ENCODE data around the gene KLF7.
A peak's percentile ranks its signal among the peaks of the same experiment; 100 is the strongest.
"Not testable (repeated sequence)": the region's sequence is repeated elsewhere in the genome, so short reads cannot be mapped to it uniquely, and the experiment has no call there.

The KLF7 gene

DNA sequence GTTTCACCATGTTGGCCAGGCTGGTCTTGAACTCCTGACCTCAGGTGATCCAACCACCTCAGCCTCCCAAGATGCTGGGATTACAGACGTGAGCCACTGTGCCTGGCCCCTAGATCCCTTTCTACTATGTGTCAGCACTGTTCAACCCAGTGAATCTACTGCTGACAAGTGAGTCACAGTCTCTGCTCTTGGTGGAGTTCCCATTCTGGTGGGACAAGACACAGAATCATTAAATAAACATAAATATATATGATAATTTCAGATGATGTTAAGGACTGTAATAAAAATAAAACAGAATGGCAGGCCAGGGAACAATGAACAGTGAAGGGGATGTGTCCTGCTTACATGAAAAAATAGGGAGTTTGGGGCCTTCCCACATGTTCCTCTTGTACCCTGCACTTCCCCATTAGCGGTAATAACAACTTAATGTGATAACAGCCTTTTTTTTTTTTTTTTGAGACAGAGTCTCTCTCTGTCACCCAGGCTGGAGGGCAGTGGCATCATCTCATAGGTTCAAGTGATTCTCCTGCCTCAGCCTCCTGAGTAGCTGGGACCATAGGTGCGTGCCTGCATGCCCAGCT, 114.3 kb downstream of the KLF7 start:
- no peak for DNase-seq

DNA sequence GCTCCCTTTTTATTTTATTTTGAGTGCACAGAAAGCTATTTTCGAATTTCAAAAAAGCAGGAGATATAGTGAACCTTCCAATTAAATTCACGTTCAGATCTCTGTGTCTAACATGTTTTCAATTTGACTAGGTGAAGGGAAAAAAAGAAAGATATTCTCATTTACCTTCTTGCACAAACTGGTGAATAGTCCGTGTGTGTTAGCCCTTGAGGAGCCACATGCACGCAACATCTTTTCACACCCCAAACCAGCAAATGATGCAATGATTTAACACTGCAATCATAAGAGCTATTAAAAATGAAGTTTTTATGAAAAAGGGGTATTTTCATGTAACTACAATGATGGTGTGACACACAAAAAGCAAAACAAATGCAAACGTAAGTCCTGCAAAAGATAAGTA, 116.6 kb downstream of the KLF7 start:
- no peak for DNase-seq

DNA sequence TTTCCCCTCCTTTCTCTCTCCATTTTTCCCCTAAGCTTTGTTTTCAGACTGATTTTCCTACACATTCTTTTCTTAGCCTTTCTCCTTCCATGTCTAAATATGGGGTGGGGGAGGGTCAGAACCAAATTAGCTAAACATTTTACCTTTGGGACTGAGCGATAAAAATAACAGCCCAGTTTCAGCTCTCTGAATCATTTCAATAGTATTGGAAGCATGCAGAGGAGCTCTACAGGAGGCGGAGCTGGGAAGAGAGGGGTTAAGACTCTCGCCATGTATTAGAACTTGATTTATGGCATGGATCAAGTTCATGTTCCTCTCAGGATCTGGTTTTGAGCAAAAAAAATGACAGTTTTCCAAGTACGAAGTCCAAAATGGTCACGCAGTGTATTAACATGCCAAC, 117.3 kb downstream of the KLF7 start:
- no peak for DNase-seq

DNA sequence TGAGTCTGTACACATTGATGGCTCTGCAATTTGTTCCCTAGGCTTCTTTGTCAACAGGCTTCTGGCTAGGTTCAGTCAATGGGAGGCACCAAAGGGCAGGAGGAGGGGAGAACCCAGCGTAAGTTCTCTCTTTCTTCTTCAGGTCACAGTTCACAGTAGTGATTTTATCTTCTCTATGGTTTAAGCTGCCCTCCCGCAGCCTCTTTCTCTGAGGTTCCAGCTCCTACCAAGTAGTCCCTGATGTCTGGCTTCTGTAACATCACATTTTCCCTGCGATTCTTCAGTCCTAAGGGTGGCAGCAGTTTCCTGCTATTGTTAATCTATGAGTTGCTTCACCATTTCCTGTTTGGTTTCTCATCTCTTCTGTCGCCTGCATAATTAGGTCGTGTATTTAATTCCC, 119.0 kb downstream of the KLF7 start:
- peak; percentile 3 to 21 for DNase-seq

DNA sequence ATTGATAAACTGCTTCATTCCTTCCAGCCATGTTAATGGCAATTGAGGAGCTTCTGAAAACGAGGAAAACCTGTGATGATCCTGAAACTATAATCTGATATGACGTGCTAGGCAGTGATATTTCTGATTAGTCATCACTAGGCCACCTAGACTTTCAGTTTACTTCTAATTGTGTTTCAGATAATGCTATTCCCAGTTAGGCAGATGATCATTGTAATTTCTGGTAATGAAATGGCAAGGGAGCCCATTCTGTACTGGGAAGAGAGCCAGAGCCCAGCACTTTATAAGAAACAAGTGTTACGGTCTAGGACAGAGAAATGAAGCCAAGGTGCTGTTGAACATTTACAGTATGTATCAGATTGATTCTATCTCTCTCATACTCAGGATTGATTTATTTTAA, 120.2 kb downstream of the KLF7 start:
- no peak for DNase-seq

DNA sequence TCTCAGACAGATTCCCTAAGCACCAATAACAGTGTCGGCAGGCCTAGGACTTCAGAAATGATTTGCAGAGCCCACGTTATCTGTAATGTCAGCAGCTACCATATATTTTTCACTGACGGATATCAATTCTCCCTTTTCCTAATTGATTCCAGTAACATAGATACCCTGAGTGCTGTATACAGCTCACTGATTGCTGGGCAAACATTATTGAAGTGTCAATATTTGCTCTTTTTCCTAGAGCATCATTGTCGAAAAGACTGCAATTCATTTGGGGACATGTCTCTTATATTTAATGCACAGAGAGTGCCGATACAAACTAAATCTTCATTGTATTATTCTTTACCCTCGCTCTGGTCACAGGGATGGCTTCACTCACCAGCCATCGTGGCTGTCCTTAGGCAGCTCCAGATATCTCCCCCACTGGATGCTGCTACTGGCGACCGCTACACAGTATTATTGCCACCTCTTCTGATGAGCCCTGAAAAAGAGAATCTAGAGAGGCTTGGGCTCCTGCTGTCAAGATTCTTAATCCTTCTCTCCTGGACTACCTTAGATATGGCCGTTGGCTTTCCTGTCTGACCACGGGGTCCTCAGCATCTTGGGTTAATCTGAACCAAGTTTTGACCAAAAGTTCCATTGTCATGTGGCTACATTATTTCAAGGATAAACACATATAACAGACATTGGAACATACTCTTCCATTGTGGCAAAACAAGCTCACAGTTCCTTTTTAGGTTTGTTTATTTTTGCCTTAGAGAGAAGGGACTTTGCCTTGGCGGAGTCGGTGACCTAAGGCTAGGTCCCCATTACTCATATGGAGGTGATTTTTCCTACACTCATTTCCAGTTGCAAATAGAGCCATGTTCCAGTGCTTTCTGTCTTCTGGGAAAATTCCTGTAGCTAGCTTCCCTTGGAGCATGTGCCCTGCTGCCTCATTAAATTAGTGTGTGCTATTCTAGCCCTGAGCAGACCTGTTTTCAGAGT, 121.1 kb downstream of the KLF7 start:
- DNase-seq = no peak

DNA sequence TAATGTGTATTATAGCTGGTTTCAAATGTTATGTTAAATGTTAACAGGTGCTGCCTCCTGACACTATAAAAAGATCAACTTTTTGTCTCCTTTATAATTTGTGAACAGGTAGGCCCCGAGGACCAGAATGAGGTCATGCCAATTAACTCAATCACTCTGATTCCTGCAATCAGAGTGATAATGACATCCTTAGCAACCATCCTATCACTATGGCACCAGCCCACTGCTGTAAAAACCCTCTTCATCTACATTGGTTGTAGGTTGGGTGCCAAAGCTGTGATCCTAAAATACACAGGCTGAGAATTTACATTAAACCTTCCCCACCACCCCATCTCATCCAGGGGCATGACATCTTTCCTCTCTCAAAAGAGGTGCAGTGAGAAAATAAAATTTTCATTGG, 122.9 kb downstream of the KLF7 start:
- DNase-seq = no peak

DNA sequence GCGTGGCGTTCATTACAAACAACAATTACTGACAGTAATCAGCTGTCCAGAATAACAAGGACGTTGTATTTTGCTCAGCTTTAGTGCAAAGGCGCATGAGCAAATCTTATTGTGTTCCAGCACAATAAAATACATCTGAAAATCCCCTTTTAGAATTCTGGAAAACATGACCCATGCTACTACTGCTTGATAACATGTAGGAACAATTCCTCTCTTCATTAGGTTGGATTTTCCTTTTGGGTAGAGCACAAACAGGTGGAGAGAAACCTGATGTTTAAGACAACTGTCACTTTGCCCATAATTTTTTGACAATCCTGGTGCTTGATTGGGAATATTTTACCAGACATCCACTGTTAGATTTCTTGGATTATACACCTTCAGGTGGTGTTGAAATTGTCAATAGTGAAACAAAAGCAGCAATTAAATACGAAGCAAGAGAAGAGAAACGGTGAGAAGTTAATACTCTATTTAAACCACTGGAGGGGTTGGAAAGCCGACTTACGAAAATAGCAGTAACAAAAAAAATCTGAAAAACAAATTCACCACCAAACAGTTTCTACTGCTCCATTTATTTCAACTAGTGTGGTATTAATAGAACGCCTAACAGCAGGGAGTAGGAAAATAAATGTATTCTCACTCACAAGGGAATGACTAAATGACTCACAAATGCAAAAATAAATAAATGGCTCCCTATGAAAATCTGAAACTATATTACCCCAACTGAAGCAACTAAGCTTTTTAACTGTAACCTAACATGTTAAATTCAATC, 123.8 kb downstream of the KLF7 start:
- no peak for DNase-seq

DNA sequence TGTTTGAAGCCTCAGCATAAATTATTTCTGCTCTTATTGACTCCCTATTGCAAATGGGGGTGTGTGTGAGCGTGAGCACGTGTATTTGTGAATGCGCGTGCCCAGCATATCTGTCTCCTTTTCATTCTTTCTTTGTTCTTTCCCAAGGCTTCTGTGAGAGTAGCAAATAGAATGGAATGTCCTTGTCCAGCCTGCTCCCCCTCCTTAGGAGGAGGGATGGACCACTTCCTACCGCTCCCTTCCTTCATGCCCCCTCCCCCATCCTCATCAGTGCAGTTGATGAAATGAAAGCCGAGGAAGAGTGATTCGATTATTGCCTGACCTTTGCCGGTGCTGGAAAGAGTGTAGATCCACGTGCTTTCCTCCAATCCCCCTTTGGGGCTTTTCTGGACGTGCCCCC, 124.5 kb downstream of the KLF7 start:
- DNase-seq = no peak

DNA sequence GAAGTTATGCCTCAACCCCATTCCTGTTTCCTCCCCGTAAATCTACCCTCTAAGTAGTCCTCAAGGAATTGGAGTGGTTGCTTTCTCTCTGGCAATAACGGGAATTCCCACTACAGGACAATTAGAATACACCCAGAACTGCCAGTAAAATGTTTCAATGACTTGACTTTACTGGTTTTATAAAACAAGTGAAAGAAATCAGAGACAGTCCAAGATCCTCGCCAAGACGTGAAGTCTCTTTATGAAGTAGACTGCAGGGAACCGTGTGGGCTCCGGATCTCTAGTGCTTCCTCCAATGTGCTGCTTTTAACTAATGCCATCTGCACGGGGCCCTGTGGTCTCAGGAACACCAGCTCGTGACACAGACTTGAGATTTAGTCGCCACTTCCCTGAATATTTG, 125.1 kb downstream of the KLF7 start:
- no peak for DNase-seq

DNA sequence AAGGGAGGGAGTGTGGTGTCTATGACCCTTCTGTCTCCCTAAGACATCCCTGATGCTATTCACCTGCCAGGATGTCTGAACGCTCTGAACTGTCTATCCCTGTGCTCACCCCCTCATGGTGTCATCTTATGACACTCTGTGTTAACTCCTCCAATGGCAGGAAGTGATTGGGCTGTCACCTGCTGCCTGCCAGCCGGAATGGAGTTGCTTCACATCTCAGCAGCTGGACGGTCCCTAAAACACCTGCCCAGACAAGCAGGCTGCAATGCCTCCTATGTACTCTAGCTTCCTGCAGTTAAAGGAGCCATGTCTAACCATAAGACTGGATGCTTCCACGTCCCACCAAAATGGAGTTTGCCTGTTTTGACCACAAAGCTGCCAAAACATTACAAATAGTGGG, 126.5 kb downstream of the KLF7 start:
- no peak for DNase-seq

DNA sequence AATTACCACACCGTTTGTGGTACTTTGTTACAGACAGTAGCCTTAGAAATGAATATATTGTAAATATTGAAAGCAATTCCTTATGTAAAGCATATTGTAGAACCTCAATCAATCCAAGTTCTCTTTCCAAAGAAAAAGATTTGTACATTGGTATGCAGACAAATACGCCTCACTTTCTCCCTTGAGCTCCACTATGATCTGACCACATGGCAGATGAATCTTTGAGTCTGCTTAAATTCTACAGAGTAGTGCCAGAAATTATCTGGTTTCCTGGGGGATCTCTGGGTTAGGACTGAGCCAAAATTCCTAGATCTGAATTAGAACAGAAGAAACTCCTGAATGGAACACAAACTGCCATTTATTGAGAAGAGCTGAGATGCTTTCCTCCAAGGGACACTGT, 127.4 kb downstream of the KLF7 start:
- DNase-seq = no peak

DNA sequence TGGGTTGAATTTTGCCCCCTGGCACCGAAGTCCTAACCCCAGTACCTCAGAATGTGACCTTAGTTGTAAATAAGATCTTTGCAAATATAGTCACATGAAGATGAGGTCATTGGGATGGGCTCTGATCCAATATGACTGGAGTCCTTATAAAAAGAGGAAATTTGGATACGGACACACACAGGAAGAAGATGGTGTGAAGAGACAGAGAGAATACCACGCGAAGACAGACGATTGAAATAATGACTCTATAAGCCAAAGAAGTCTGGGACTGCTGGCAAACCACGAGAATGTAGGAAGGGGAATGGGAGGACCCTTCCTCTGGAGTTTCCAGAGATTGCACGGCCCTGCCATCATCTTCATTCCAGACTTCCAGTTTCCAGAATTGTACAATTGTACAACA, 127.9 kb downstream of the KLF7 start:
- no peak for DNase-seq

DNA sequence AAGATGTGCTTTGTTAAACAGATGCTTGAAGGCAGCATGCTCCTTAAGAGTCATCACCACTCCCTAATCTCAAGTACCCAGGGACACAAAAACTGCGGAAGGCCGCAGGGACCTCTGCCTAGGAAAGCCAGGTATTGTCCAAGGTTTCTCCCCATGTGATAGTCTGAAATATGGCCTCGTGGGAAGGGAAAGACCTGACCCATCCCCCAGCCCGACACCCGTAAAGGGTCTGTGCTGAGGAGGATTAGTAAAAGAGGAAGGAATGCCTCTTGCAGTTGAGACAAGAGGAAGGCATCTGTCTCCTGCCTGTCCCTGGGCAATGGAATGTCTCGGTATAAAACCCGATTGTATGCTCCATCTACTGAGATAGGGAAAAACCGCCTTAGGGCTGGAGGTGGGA, 128.7 kb downstream of the KLF7 start:
- not testable (repeated sequence) for DNase-seq

DNA sequence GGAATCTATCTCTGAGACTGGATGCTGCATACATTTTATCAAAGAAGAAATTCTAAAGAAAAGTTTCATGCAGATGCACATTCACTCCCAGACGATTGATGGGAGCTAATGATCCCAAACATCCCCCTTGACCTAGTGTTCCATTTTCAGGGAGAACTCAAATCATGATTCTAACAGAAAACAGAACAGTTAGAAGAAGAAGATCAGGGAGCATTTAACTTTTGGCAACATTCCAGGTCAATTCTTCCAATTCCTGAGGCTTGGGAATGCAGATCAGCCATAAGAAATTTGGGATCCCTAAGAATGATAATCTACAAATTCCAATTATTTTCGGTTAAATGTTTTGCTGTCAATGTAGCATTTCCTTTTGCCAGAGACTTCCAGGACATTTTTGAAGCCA, 129.9 kb downstream of the KLF7 start:
- no peak for DNase-seq

DNA sequence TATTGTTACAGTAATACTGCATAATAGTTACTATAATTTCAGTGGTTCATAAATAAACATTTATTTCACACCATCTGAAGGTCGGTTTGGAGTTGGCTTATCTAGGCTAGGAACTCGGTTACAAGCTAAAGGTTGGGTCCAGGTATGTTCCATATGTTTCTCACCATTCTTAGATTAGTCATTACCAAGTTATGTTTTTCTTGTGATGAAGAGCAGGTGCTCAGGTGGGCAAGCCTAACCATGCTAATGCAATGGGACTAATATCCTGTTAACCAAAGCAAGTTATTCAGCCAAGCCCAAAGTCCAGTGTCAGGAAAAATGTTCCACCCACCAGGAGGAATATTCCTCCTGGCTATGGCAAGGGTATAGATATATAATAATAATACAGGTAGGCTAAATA, 133.3 kb downstream of the KLF7 start:
- no peak for DNase-seq

All from stimulated activated CD4-positive, alpha-beta T cell treated with anti-CD3 and anti-CD28 coated beads, Interleukin-4, amount 100 ng/mL, for 4 hours (primary cell).